Parathyroid adenoma (tissue), 2 donors: ENCODE results near the gene TBC1D22B.
"Not testable (repeated sequence)": the region's sequence is repeated elsewhere in the genome, so short reads cannot be mapped to it uniquely, and the experiment has no call there.

Source experiments
- H2AFZ ChIP-seq: fragments of 300-600 bp; sonication (generic); one replicate; pipeline ENCODE4 v1.7.0; 2017; ENCODE audit warnings: antibody characterized with exemption, mild to moderate bottlenecking
- H3K27ac ChIP-seq: fragments of 300-600 bp; sonication (generic); one replicate; pipeline ENCODE4 v1.7.0; 2017
- H3K27me3 ChIP-seq: fragments of 300-600 bp; sonication (generic); one replicate; pipeline ENCODE4 v1.7.0; 2017; ENCODE audit warnings: low read length; ENCODE audit not compliant: control insufficient read depth, insufficient read depth
- H3K36me3 ChIP-seq: fragments of 300-600 bp; sonication (generic); one replicate; pipeline ENCODE4 v1.7.0; 2017; ENCODE audit warnings: low read length; ENCODE audit not compliant: control insufficient read depth, insufficient read depth
- H3K4me1 ChIP-seq: fragments of 300-600 bp; sonication (generic); one replicate; pipeline ENCODE4 v1.7.0; 2017; ENCODE audit warnings: control low read depth
- H3K4me2 ChIP-seq: fragments of 300-600 bp; sonication (generic); one replicate; pipeline ENCODE4 v1.7.0; 2017; ENCODE audit warnings: low read length
- H3K4me3 ChIP-seq: fragments of 300-600 bp; sonication (generic); one replicate; pipeline ENCODE4 v1.7.0; 2017; ENCODE audit warnings: low read depth, low read length
- H3K79me2 ChIP-seq: fragments of 300-600 bp; sonication (generic); one replicate; pipeline ENCODE4 v1.7.0; 2017; ENCODE audit warnings: control low read depth
- H3K9ac ChIP-seq: fragments of 300-600 bp; sonication (generic); one replicate; pipeline ENCODE4 v1.7.0; 2017; ENCODE audit warnings: mild to moderate bottlenecking
- H3K9me3 ChIP-seq: fragments of 300-600 bp; sonication (generic); one replicate; pipeline ENCODE4 v1.7.0; 2017; ENCODE audit warnings: low read length; ENCODE audit not compliant: control insufficient read depth
- CTCF ChIP-seq: fragments of 300-600 bp; sonication (generic); IDR thresholded peaks from one replicate; pipeline ENCODE4 v1.7.0; 2017; ENCODE audit warnings: antibody characterized with exemption, mild to moderate bottlenecking
- donor health status: primary hyperparathyroidism.

The TBC1D22B gene

GRCh38 chr6:37334047-37334446 is 76.5 kb downstream of the TBC1D22B start:
- Histone ChIP-seq H3K27ac (no peak overlapping the region), H3K9ac (no peak overlapping the region), H3K79me2 (no peaks in the 10 kb centered on the region), H3K4me1 (no peaks in the 10 kb centered on the region), H3K4me2 (no peak overlapping the region), H3K27me3 (no peaks in the 10 kb centered on the region), H2AFZ (no peak overlapping the region), H3K36me3 (no peaks in the 10 kb centered on the region), H3K4me3 (no peak overlapping the region), H3K9me3 (no peaks in the 10 kb centered on the region)
- no peak for TF ChIP-seq CTCF

GRCh38 chr6:37338317-37338716 is 80.7 kb downstream of the TBC1D22B start:
- H3K79me2 ChIP-seq, H3K4me2 ChIP-seq, H3K9me3 ChIP-seq, H2AFZ ChIP-seq, H3K4me1 ChIP-seq, H3K36me3 ChIP-seq, H3K4me3 ChIP-seq, H3K27me3 ChIP-seq, H3K27ac ChIP-seq, H3K9ac ChIP-seq: not testable (repeated sequence)

GRCh38 chr6:37338745-37339255 is 81.2 kb downstream of the TBC1D22B start:
- H3K36me3 ChIP-seq, result no peaks in the 10 kb centered on the region
- H3K27me3 ChIP-seq, result no peaks in the 10 kb centered on the region
- no peak overlapping the region for H2AFZ ChIP-seq
- H3K4me1 ChIP-seq, result no peaks in the 10 kb centered on the region
- no peaks in the 10 kb centered on the region for H3K79me2 ChIP-seq
- no peak for TF ChIP-seq CTCF
- H3K4me3 ChIP-seq, result no peak overlapping the region
- no peaks in the 10 kb centered on the region for H3K9me3 ChIP-seq
- H3K4me2 ChIP-seq, result no peak overlapping the region
- H3K27ac ChIP-seq, result no peak overlapping the region
- H3K9ac ChIP-seq, result no peak overlapping the region

- Histone ChIP-seq H3K4me3 (no peak overlapping the region), H3K36me3 (no peaks in the 10 kb centered on the region)
These were observed 82.4 kb downstream of the TBC1D22B start for GRCh38 chr6:37339741-37340638.

GRCh38 chr6:37340639-37340943 is 83.0 kb downstream of the TBC1D22B start:
- Histone ChIP-seq H3K36me3 (no peaks in the 10 kb centered on the region), H3K9me3 (no peaks in the 10 kb centered on the region), H3K4me1 (no peaks in the 10 kb centered on the region), H3K4me3 (no peak overlapping the region), H3K4me2 (no peak overlapping the region), H3K79me2 (no peaks in the 10 kb centered on the region), H2AFZ (no peak overlapping the region), H3K27ac (no peak overlapping the region), H3K9ac (no peak overlapping the region), H3K27me3 (no peaks in the 10 kb centered on the region)
- no peak for TF ChIP-seq CTCF

More at GRCh38 chr6:37339741-37340638, 82.4 kb downstream of the TBC1D22B start:
- Histone ChIP-seq H3K79me2 (no peaks in the 10 kb centered on the region), H3K4me2 (no peak overlapping the region), H3K27ac (no peak overlapping the region), H2AFZ (no peak overlapping the region), H3K27me3 (no peaks in the 10 kb centered on the region), H3K9ac (no peak overlapping the region), H3K4me1 (no peaks in the 10 kb centered on the region), H3K9me3 (no peaks in the 10 kb centered on the region)
- TF ChIP-seq CTCF, result no peak
